ENCODE measurements around the gene EGF. TPM values are rescaled to one million over a fixed set of nuclear protein-coding genes. Genes with fewer than 3 reads are reported as not detected.

Gene EGF
- total RNA-seq, 1 donor from 2014 or later = 6.6 TPM

DNA sequence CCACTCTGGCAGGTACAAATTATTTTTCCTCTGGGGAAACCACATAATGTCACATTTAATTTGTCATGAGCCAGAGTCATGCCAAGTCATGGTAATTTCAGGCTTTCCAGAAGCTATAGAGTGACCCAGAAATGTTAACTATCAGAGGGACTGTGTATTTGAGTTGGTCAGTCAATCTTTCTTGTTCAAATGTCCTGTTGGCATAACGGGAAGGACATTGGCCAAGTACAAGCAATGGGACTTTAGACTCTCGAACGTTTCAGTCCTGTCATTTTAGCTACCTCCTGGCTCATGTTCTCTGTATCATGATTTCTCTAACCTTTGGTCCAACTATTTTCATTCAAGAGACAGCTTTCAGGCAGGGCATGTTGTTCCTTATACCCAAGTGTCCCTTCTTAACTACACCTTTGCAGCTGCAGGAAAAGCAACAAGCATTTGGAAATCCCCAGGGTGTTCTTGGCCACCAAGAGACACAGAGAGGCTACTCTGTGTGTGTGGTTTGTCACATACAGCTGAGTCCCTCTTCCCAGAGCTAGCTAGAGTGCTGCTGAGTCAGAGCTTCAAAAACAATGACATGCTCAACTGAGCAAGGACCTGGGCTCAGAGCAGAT lies 142.6 kb downstream of the EGF start:
- Histone ChIP-seq H3K9ac (no peak overlapping the region), H3K4me1 (peaks cover 13% of the 10 kb centered on the region), H3K27me3 (no peaks in the 10 kb centered on the region), H3K79me2 (ENCODE audit: low read depth) (no peaks in the 10 kb centered on the region), H3F3A (ENCODE audit: low read depth) (no peaks in the 10 kb centered on the region), H3K4me2 (no peak overlapping the region), H3K4me3 (no peak overlapping the region), H3K36me3 (no peaks in the 10 kb centered on the region), H2AFZ (replicated peaks) (no peak overlapping the region), H4K20me1 (ENCODE audit: low read depth) (no peaks in the 10 kb centered on the region), H3K27ac (peak overlapping the region; percentile 21), H3K9me3 (ENCODE audit: low read depth) (no peaks in the 10 kb centered on the region)
- Mint-ChIP-seq H3K36me3 (peaks cover 39% of the 10 kb centered on the region), H3K27me3 (ENCODE audit: insufficient read depth, low read depth) (no peaks in the 10 kb centered on the region), H3K27ac (no peak overlapping the region), H3K4me3 (no peak overlapping the region), H3K9me3 (no peaks in the 10 kb centered on the region), H3K4me1 (peaks cover 10% of the 10 kb centered on the region)
- no peak for TF ChIP-seq EZH2 (IDR thresholded peaks at IDR 0.05)
- no peak for TF ChIP-seq CTCF (IDR thresholded peaks at IDR 0.05)
- no peak for TF ChIP-seq EZH2phosphoT487 (IDR thresholded peaks at IDR 0.05)
- DNase-seq (ENCODE audit: low spot score) = peak; percentile 2

- Histone ChIP-seq H3K9ac (no peak overlapping the region), H3K36me3 (no peaks in the 10 kb centered on the region), H2AFZ (replicated peaks) (no peak overlapping the region), H4K20me1 (ENCODE audit: low read depth) (peaks cover 3% of the 10 kb centered on the region), H3K27me3 (no peaks in the 10 kb centered on the region), H3K9me3 (ENCODE audit: low read depth) (no peaks in the 10 kb centered on the region), H3K4me3 (no peak overlapping the region), H3F3A (ENCODE audit: low read depth) (no peaks in the 10 kb centered on the region), H3K4me1 (peaks cover 13% of the 10 kb centered on the region), H3K4me2 (no peak overlapping the region), H3K79me2 (ENCODE audit: low read depth) (peaks cover 7% of the 10 kb centered on the region), H3K27ac (no peak overlapping the region)
- Mint-ChIP-seq H3K4me1 (peaks cover 10% of the 10 kb centered on the region), H3K27me3 (ENCODE audit: insufficient read depth, low read depth) (no peaks in the 10 kb centered on the region), H3K9me3 (no peaks in the 10 kb centered on the region), H3K4me3 (no peak overlapping the region), H3K36me3 (peaks cover 17% of the 10 kb centered on the region), H3K27ac (no peak overlapping the region)
- TF ChIP-seq CTCF (IDR thresholded peaks at IDR 0.05) = no peak
- TF ChIP-seq EZH2phosphoT487 (IDR thresholded peaks at IDR 0.05) = no peak
- TF ChIP-seq EZH2 (IDR thresholded peaks at IDR 0.05) = no peak
- DNase-seq (ENCODE audit: low spot score) = no peak
These were observed 146.0 kb downstream of the EGF start for GRCh38 chr4:110058677-110059076.

DNA sequence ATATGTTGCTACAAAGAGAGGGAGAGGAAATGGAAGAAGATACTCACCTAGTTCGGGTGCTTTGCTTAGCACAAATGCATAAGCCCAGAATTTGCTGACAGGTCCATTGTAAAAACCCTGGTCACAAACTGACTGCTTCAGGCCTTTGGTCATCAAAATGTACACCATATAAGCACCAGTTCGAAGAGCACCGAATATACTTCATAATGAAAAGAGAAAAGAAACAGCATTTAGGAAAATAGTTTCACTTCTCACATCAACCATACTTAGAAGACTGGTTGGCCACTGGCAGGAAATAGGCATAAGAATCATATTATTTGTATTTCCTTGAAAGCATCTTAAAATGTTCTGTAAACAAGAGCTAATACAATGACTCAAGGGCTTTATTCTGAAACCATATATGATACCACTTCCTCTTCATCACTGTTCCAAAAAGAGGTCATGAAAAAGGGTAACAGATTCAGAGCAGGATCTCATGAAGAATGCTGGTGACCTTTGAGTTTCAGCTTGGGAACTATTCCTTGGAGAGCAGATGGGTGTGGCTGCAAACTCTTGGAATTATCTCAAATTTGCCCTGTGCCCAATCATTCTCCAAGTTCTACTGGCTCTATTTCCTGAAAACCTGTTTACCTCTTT lies 147.0 kb downstream of the EGF start:
- no peaks in the 10 kb centered on the region for H3K36me3 ChIP-seq
- Mint-ChIP-seq H3K27me3 (ENCODE audit: insufficient read depth, low read depth) (no peaks in the 10 kb centered on the region), H3K9me3 (no peaks in the 10 kb centered on the region), H3K27ac (no peak overlapping the region), H3K36me3 (peaks cover 14% of the 10 kb centered on the region), H3K4me1 (peaks cover 11% of the 10 kb centered on the region), H3K4me3 (no peak overlapping the region)
- no peak for TF ChIP-seq EZH2 (IDR thresholded peaks at IDR 0.05)
- TF ChIP-seq CTCF (IDR thresholded peaks at IDR 0.05) = no peak
- TF ChIP-seq EZH2phosphoT487 (IDR thresholded peaks at IDR 0.05) = no peak
- no peaks in the 10 kb centered on the region for H3K27me3 ChIP-seq
- no peaks in the 10 kb centered on the region for H3F3A ChIP-seq (ENCODE audit: low read depth)
- peaks cover 15% of the 10 kb centered on the region for H3K79me2 ChIP-seq (ENCODE audit: low read depth)
- H3K4me1 ChIP-seq = peaks cover 13% of the 10 kb centered on the region
- H3K4me2 ChIP-seq = no peak overlapping the region
- no peak overlapping the region for H3K27ac ChIP-seq
- no peaks in the 10 kb centered on the region for H3K9me3 ChIP-seq (ENCODE audit: low read depth)
- no peak for DNase-seq (ENCODE audit: low spot score)
- no peak overlapping the region for H3K4me3 ChIP-seq
- H4K20me1 ChIP-seq (ENCODE audit: low read depth) = peaks cover 10% of the 10 kb centered on the region
- H2AFZ ChIP-seq (replicated peaks) = no peak overlapping the region
- no peak overlapping the region for H3K9ac ChIP-seq

All from neural progenitor cell (in vitro differentiated cells).